ENCODE results near the gene RTF2. TPM values are rescaled to one million over a fixed set of nuclear protein-coding genes. Genes with fewer than 3 reads are reported as not detected.

RTF2 gene
- total and polyA plus RNA-seq, 2 experiments from 2014 or later = 28.2 to 53.7 TPM

GRCh38 chr20:56461576-56461975 lies 6.9 kb upstream of the RTF2 start (continued):
- no peak for TF ChIP-seq REST (IDR thresholded peaks at IDR 0.05; ENCODE audit: unreplicated experiment)

GRCh38 chr20:56463428-56463827 lies 5.0 kb upstream of the RTF2 start:
- no peak overlapping the region for H3K4me3 Mint-ChIP-seq
- Histone ChIP-seq H3K4me1 (ENCODE audit: insufficient read depth) (peaks cover 3% of the 10 kb centered on the region; the same call in 1 of the 2 replicates), H3K79me2 (replicated peaks; ENCODE audit: insufficient read depth) (no peaks in the 10 kb centered on the region), H3F3A (replicated peaks; ENCODE audit: low read depth) (no peaks in the 10 kb centered on the region), H3K4me3 (no peak overlapping the region), H3K27ac (ENCODE audit: low read depth) (no peak overlapping the region), H3K9me2 (ENCODE audit: insufficient read depth) (no peaks in the 10 kb centered on the region), H3K36me3 (ENCODE audit: insufficient read depth) (no peaks in the 10 kb centered on the region), H3K4me2 (no peak overlapping the region), H3K27me3 (ENCODE audit: insufficient read depth) (no peaks in the 10 kb centered on the region), H4K20me1 (replicated peaks; ENCODE audit: insufficient read depth) (no peaks in the 10 kb centered on the region), H2AFZ (no peak overlapping the region)
- H3K36me3 Mint-ChIP-seq (ENCODE audit: low read depth) = no peaks in the 10 kb centered on the region
- ATAC-seq (no peak), DNase-seq (ENCODE audit: low spot score) (no peak)
- no peaks in the 10 kb centered on the region for H3K9me3 Mint-ChIP-seq
- H3K27me3 Mint-ChIP-seq (ENCODE audit: insufficient read depth, low read depth, poor library complexity) = peaks cover 1% of the 10 kb centered on the region
- H3K27ac Mint-ChIP-seq = no peak overlapping the region
- no peaks in the 10 kb centered on the region for H3K4me1 Mint-ChIP-seq
- TF ChIP-seq ZNF114 (CRISPR knock-in tag; IDR thresholded peaks at IDR 0.05) (no peak), NANOG (IDR thresholded peaks at IDR 0.05; ENCODE audit: borderline replicate concordance) (no peak), JUNB (IDR thresholded peaks at IDR 0.05; ENCODE audit: unreplicated experiment) (no peak), EZH2phosphoT487 (IDR thresholded peaks at IDR 0.05; ENCODE audit: unreplicated experiment) (no peak), REST (IDR thresholded peaks at IDR 0.05; ENCODE audit: unreplicated experiment) (no peak), CTCF (conservative IDR thresholded peaks at IDR 0.05; ENCODE audit: low read depth in 2 of 2) (no peak), POLR2AphosphoS5 (IDR thresholded peaks at IDR 0.05; ENCODE audit: low read depth) (no peak), ETS1 (IDR thresholded peaks at IDR 0.05) (no peak), CREB1 (CRISPR knock-in tag; IDR thresholded peaks at IDR 0.05; ENCODE audit: low read depth) (no peak), ZNF331 (CRISPR knock-in tag; IDR thresholded peaks at IDR 0.05; ENCODE audit: low read depth) (no peak), EZH2 (IDR thresholded peaks at IDR 0.05; ENCODE audit: low read depth, unreplicated experiment) (no peak)
